Trophoblast cell (in vitro differentiated cells and primary cell): ENCODE results near the gene MLF2.

Source experiments
- DNase-seq, 2 donors: peaks; one replicate each; pipeline ENCODE4 v3.0.0-alpha.2; 2016
- H2AFZ ChIP-seq: 2 replicates; pipeline ENCODE4 v1.6.1; 2013; ENCODE audit warnings: low read length, moderate library complexity, mild to moderate bottlenecking; ENCODE audit not compliant: insufficient read depth, poor library complexity
- H2AK5ac ChIP-seq: 2 replicates; pipeline ENCODE4 v1.6.1; 2013; ENCODE audit warnings: mild to moderate bottlenecking, low read length
- H2BK120ac ChIP-seq: 2 replicates; pipeline ENCODE4 v1.6.1; 2013; ENCODE audit warnings: low read length, mild to moderate bottlenecking, moderate library complexity; ENCODE audit not compliant: insufficient read depth, poor library complexity
- H2BK12ac ChIP-seq: 2 replicates; pipeline ENCODE4 v1.6.1; 2013; ENCODE audit warnings: mild to moderate bottlenecking, low read length, moderate library complexity
- H2BK5ac ChIP-seq: 2 replicates; pipeline ENCODE4 v1.6.1; 2013; ENCODE audit warnings: low read length, low read depth, moderate library complexity, mild to moderate bottlenecking; ENCODE audit not compliant: poor library complexity
- H3K14ac ChIP-seq: 2 replicates; pipeline ENCODE4 v1.6.1; 2013; ENCODE audit warnings: mild to moderate bottlenecking, low read length
- H3K18ac ChIP-seq: 2 replicates; pipeline ENCODE4 v1.6.1; 2013; ENCODE audit warnings: mild to moderate bottlenecking, low read length
- H3K23ac ChIP-seq: 2 replicates; pipeline ENCODE4 v1.6.1; 2013; ENCODE audit warnings: low read length
- H3K27ac ChIP-seq: 2 replicates; pipeline ENCODE4 v1.5.1; 2013; ENCODE audit warnings: low read depth, mild to moderate bottlenecking, inconsistent platforms, low read length, moderate library complexity
- H3K27me3 ChIP-seq: 2 replicates; pipeline ENCODE4 v1.6.1; 2013; ENCODE audit warnings: inconsistent platforms, mild to moderate bottlenecking, low read length, moderate library complexity; ENCODE audit not compliant: insufficient read depth
- H3K36me3 ChIP-seq, 2 experiments: 1 replicate in 1 of 2; 2 replicates in 1 of 2; pipeline ENCODE4 v1.6.1; 2013; ENCODE audit warnings: low read length in 2 of 2, mild to moderate bottlenecking in 2 of 2, moderate library complexity in 1 of 2; ENCODE audit not compliant: insufficient read depth in 2 of 2, control insufficient read depth in 1 of 2
- H3K4ac ChIP-seq: 2 replicates; pipeline ENCODE4 v1.6.1; 2013; ENCODE audit warnings: low read depth, mild to moderate bottlenecking, low read length, moderate library complexity
- H3K4me1 ChIP-seq, 2 experiments: 1 replicate in 1 of 2; 2 replicates in 1 of 2; pipeline ENCODE4 v1.6.1; 2013; ENCODE audit warnings: low read length in 2 of 2, mild to moderate bottlenecking in 2 of 2, moderate library complexity in 1 of 2; ENCODE audit not compliant: insufficient read depth in 2 of 2, control insufficient read depth in 1 of 2
- H3K4me2 ChIP-seq: 2 replicates; pipeline ENCODE4 v1.6.1; 2013; ENCODE audit warnings: inconsistent platforms, mild to moderate bottlenecking, low read length, moderate library complexity
- H3K4me3 ChIP-seq: 2 replicates; pipeline ENCODE4 v1.5.1; 2013; ENCODE audit warnings: mild to moderate bottlenecking, low read depth, low read length, inconsistent platforms
- H3K79me1 ChIP-seq: one replicate; pipeline ENCODE4 v1.6.1; 2013; ENCODE audit warnings: low read length
- H3K79me2 ChIP-seq: 2 replicates; pipeline ENCODE4 v1.6.1; 2013; ENCODE audit warnings: low read length, mild to moderate bottlenecking; ENCODE audit not compliant: control insufficient read depth, insufficient read depth, poor library complexity
- H3K9ac ChIP-seq: 2 replicates; pipeline ENCODE4 v1.6.1; 2013; ENCODE audit warnings: mild to moderate bottlenecking, low read length
- H3K9me3 ChIP-seq: 2 replicates; pipeline ENCODE4 v1.6.1; 2013; ENCODE audit warnings: low read depth, mild to moderate bottlenecking, control low read depth, inconsistent platforms, low read length; ENCODE audit not compliant: insufficient read depth
- H4K12ac ChIP-seq: 2 replicates; pipeline ENCODE4 v1.6.1; 2013; ENCODE audit warnings: low read depth, mild to moderate bottlenecking, low read length, moderate library complexity
- H4K8ac ChIP-seq: 2 replicates; pipeline ENCODE4 v1.6.1; 2013; ENCODE audit warnings: low read depth, mild to moderate bottlenecking, low read length, moderate library complexity
- H4K91ac ChIP-seq: one replicate; pipeline ENCODE4 v1.6.1; 2013; ENCODE audit warnings: low read depth, mild to moderate bottlenecking, low read length, moderate library complexity
- WGBS: extraction: QIAGEN DNeasy Blood & Tissue Kit; methylation state at CpG from one replicate; pipeline ENCODE4 v1.1.7; 2013; ENCODE audit warnings: missing lambda C conversion rate; ENCODE audit not compliant: insufficient read length, insufficient coverage; ENCODE audit errors: extremely low coverage; 5-methylcytosine and 5-hydroxymethylcytosine counted together

MLF2 gene

DNA sequence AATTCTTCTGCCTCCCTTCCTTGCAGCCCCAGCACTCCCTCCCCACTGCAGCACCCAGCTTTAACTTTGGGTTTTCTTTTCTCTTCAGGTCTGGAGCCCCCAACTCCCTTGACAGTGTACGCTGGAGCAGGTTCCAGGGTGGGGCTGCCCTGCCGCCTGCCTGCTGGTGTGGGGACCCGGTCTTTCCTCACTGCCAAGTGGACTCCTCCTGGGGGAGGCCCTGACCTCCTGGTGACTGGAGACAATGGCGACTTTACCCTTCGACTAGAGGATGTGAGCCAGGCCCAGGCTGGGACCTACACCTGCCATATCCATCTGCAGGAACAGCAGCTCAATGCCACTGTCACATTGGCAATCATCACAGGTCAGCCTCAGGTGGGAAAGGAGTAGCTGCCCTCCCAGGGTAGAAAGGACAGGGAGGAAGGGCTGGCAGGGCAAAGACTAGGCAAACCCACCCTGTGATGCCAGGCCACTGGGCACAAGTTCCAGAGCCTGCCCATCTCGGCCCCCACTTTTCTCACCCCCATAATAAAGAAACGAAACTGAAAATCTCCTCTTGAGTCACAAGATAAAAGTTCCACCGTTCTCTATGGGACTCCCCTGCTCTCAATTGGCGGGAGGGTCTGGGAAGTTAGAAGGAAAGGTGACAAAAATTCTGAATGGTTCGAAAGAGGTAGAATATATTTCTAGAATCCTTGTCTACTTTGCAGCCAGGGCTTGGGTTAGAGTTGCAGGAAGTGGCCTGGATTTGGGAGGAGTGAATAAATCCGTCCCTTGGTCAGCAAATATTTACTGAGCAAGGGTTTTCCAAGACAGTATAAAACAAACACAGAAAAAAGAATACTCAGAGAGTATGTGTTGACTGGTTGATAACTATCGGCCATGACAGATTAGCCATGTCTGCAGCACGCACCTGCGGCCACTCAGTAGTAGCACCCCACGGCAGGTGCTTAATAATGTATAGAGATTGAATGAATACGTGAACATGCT lies 22.5 kb upstream of the MLF2 start:
- Histone ChIP-seq H4K12ac (no peak overlapping the region), H3K9ac (no peak overlapping the region), H3K79me2 (no peaks in the 10 kb centered on the region), H3K14ac (no peak overlapping the region), H3K27ac (no peak overlapping the region), H4K8ac (no peak overlapping the region), H2AFZ (no peak overlapping the region), H2BK12ac (no peak overlapping the region), H3K4me3 (no peak overlapping the region), H3K9me3 (peaks cover 2% of the 10 kb centered on the region), H3K4me2 (no peak overlapping the region), H2AK5ac (no peak overlapping the region), H4K91ac (no peak overlapping the region), H2BK5ac (no peak overlapping the region), H3K36me3 (peaks cover 13 to 14% of the 10 kb centered on the region in 2 experiments), H3K4me1 (peaks cover 5 to 7% of the 10 kb centered on the region in 2 experiments), H3K23ac (no peak overlapping the region), H3K79me1 (no peaks in the 10 kb centered on the region), H2BK120ac (no peak overlapping the region), H3K4ac (no peak overlapping the region), H3K27me3 (peaks cover 19% of the 10 kb centered on the region), H3K18ac (no peak overlapping the region)
- WGBS: no CpG with 5 or more reads among the region's 16 CpGs
- no peak for DNase-seq

DNA sequence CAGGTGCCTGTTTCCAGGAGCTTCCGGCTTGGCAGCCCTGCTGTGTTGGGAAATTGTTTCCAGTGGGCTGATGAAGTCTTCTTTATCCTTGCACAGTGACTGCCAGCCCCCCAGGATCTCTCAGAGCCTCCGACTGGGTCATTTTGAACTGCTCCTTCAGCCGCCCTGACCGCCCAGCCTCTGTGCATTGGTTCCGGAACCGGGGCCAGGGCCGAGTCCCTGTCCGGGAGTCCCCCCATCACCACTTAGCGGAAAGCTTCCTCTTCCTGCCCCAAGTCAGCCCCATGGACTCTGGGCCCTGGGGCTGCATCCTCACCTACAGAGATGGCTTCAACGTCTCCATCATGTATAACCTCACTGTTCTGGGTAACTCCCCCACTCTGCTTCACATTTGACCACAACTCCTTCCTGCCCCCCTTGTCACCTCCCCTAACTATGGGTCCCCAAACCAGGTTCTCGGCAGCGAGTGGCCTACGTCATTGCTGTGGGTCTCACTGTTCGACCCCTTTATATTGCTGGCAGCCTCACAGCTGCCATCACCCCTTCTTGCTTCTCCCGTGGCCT lies 21.6 kb upstream of the MLF2 start:
- Histone ChIP-seq H2BK12ac (no peak overlapping the region), H3K4ac (no peak overlapping the region), H2BK5ac (no peak overlapping the region), H3K27ac (no peak overlapping the region), H3K18ac (no peak overlapping the region), H3K36me3 (peaks cover 22 to 23% of the 10 kb centered on the region in 2 experiments), H3K4me1 (peaks cover 5 to 7% of the 10 kb centered on the region in 2 experiments), H2BK120ac (no peak overlapping the region), H3K4me2 (no peak overlapping the region), H3K9me3 (peaks cover 2% of the 10 kb centered on the region), H4K12ac (no peak overlapping the region), H3K9ac (no peak overlapping the region), H3K27me3 (peaks cover 19% of the 10 kb centered on the region), H4K91ac (no peak overlapping the region), H2AK5ac (no peak overlapping the region), H3K4me3 (no peak overlapping the region), H4K8ac (no peak overlapping the region), H3K14ac (no peak overlapping the region), H3K23ac (no peak overlapping the region), H2AFZ (no peak overlapping the region), H3K79me1 (no peaks in the 10 kb centered on the region), H3K79me2 (no peaks in the 10 kb centered on the region)
- DNase-seq: no peak
- no CpG with 5 or more reads among the region's 15 CpGs for WGBS

DNA sequence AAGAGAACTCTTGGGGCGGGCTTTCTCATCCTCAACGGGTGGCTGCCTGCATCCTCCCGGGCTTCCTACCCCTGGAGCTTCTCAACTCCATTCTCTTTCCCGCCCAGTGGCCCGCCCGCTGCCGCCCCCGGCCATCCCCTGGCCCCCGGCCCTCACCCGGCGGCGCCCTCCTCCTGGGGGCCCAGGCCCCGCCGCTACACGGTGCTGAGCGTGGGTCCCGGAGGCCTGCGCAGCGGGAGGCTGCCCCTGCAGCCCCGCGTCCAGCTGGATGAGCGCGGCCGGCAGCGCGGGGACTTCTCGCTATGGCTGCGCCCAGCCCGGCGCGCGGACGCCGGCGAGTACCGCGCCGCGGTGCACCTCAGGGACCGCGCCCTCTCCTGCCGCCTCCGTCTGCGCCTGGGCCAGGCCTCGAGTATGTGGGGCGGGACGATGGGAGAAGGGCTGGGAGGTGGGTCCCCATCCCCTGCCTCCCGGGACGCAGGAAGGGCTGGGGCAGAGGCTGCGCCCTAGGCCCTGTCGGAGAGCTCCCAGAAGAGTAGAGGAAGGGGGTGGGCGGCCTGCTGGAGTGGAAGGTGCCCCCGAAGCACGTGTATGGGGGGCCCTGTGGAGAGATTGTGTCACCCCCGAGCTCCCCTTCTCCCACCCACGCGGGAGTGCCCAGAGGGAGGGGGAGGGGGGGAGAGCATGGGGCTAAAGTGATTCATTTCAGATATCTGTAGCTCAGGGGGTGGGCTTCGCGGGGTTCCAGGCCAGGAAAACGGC lies 20.8 kb upstream of the MLF2 start:
- H3K4me2 ChIP-seq: peak overlapping the region; percentile 34
- no peak overlapping the region for H3K23ac ChIP-seq
- no peak overlapping the region for H2BK12ac ChIP-seq
- H4K8ac ChIP-seq: no peak overlapping the region
- no peak overlapping the region for H2BK5ac ChIP-seq
- H3K14ac ChIP-seq: no peak overlapping the region
- H3K4me1 ChIP-seq: peaks cover 5 to 8% of the 10 kb centered on the region in 2 experiments
- WGBS: no CpG with 5 or more reads among the region's 60 CpGs
- no peak overlapping the region for H3K18ac ChIP-seq
- DNase-seq: no peak
- no peaks in the 10 kb centered on the region for H3K79me1 ChIP-seq
- peaks cover 27 to 28% of the 10 kb centered on the region in 2 experiments for H3K36me3 ChIP-seq
- peaks cover 19% of the 10 kb centered on the region for H3K27me3 ChIP-seq
- H3K4ac ChIP-seq: no peak overlapping the region
- no peaks in the 10 kb centered on the region for H3K79me2 ChIP-seq
- H4K12ac ChIP-seq: no peak overlapping the region
- H2BK120ac ChIP-seq: no peak overlapping the region
- no peak overlapping the region for H3K4me3 ChIP-seq
- H2AFZ ChIP-seq: no peak overlapping the region
- peaks cover 2% of the 10 kb centered on the region for H3K9me3 ChIP-seq
- no peak overlapping the region for H3K27ac ChIP-seq
- no peak overlapping the region for H2AK5ac ChIP-seq
- no peak overlapping the region for H3K9ac ChIP-seq
- no peak overlapping the region for H4K91ac ChIP-seq

DNA sequence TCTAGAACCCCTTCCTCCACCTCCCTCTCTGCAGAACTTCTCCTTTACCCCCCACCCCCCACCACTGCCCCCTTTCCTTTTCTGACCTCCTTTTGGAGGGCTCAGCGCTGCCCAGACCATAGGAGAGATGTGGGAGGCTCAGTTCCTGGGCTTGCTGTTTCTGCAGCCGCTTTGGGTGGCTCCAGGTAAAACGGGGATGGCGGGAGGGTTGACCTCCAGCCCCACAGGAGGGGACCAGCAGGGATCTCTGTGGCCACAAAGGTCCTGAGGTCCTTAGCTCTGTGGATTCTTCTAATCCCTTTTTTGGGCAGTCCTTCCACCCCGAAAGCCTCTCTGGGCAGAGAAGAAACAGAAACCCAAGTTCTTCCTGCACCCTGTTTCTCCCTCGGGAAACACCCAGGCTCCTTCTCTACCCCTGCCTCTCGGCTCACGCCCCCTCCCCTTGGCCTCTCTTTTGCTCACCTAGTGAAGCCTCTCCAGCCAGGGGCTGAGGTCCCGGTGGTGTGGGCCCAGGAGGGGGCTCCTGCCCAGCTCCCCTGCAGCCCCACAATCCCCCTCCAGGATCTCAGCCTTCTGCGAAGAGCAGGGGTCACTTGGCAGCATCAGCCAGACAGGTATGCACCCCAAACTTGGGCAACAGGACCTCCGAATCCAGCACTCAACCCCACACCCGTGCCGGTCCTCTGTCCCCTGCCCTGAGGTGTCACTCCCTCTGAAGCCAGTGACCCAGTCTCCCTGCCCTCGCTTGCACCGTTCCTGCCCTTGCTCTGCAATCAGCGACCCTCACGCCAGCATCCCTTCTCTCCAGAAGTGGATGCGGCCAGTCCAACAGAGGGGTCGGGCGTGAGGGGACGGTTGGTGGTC lies 20.0 kb upstream of the MLF2 start:
- H3K18ac ChIP-seq: no peak overlapping the region
- peaks cover 19% of the 10 kb centered on the region for H3K27me3 ChIP-seq
- peaks cover 8 to 10% of the 10 kb centered on the region in 2 experiments for H3K4me1 ChIP-seq
- no peak overlapping the region for H2BK5ac ChIP-seq
- H4K91ac ChIP-seq: no peak overlapping the region
- no peak overlapping the region for H3K27ac ChIP-seq
- H2AFZ ChIP-seq: no peak overlapping the region
- no peak overlapping the region for H3K4ac ChIP-seq
- H3K36me3 ChIP-seq: peaks cover 27 to 28% of the 10 kb centered on the region in 2 experiments
- no peaks in the 10 kb centered on the region for H3K79me1 ChIP-seq
- peaks cover 2% of the 10 kb centered on the region for H3K79me2 ChIP-seq
- no peak overlapping the region for H4K12ac ChIP-seq
- H4K8ac ChIP-seq: no peak overlapping the region
- H3K9ac ChIP-seq: no peak overlapping the region
- H2BK12ac ChIP-seq: no peak overlapping the region
- H2BK120ac ChIP-seq: no peak overlapping the region
- no CpG with 5 or more reads among the region's 21 CpGs for WGBS
- no peak overlapping the region for H3K23ac ChIP-seq
- peaks cover 2% of the 10 kb centered on the region for H3K9me3 ChIP-seq
- H2AK5ac ChIP-seq: no peak overlapping the region
- no peak overlapping the region for H3K4me3 ChIP-seq
- no peak overlapping the region for H3K4me2 ChIP-seq
- no peak overlapping the region for H3K14ac ChIP-seq
- no peak for DNase-seq
